GM10847 (cell line): Measurements from ENCODE around the gene SLC41A3.

Experiments
- POLR2A ChIP-seq: IDR thresholded peaks from 2 replicates; pipeline ENCODE4 v1.6.1; 2011; ENCODE audit not compliant: insufficient read length; ENCODE audit errors: extremely low read depth

Gene SLC41A3

DNA sequence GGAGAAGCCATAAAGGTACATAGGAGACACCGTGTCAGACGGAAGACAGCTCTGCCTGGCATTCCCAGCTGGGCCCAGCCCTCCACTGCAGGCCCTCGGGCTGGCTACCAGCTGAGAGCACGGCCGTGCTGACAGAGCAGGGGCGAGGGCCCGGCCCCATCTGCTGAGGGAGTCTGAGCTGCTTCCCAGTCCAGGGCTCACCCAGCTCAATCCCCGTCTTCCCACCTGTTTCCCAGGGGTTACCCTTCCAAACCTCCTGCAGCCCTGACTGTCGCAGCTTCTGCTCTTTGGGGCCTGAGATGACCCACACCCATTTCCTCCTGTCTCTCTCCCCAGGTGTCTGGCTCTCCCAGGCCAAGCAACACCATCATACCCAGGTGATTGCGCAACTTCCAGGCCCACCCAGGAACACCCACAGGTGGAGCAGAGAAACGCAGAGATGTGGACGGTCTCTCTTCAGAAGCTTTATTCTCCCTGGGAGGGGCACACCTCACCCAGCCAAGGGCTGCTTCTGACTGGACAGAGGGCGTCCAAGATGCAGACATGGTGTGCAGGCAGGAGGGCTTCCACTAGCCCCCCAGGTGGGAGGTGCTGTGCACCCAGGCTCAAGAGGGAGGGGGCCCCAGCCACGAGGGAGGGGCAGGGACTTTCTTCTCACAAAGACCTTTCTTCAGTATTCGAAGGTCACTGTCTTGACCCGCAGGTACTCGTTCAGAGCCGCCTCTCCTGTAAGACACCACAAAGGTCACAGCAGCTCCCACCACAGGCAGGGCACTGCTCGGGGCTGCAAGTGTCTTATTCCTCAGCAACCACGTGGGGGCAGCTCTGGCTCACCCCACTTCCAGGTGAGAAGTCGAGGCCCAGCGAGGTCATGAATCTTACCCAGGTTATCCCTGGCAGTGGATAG, 19.4 kb upstream of the SLC41A3 start:
- TF ChIP-seq POLR2A = no peak

GRCh38 chr3:126102530-126102951, 18.6 kb upstream of the SLC41A3 start:
- no peak for TF ChIP-seq POLR2A

GRCh38 chr3:126102011-126102410, 18.1 kb upstream of the SLC41A3 start:
- TF ChIP-seq POLR2A = no peak

- no peak for TF ChIP-seq POLR2A
Observed at GRCh38 chr3:126101521-126101982, 17.6 kb upstream of the SLC41A3 start.

DNA sequence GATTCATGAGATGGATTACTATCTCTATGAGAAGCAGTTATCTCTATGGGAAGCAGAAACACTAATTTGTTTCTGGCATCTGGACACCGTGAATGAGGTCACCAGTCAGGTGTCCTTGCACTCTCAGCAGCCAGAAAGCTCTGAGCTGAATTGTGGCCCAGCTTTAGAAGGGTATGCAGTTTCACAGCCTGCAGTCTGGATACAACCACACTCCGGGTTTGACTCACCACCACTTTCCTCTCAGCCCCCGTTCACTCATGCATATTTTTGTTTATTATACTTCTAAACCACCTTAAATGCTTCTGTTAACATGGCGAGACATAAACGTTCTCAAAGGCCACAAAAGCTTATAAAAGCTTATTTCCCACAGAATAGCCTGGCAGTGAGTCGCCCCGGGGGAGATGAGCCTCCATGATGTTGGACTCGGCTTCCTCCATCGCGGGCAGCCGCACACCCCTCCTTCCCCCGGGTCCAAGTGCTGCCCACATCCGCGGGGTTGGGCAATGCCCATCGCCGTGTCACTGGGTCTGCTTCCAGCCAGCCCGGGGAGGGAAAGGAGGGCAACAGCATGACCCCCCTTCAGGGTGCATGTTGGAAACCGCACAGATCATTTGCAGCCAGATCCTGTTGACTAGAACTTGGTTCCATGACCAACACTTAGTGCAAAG, 16.8 kb upstream of the SLC41A3 start:
- TF ChIP-seq POLR2A = no peak

- TF ChIP-seq POLR2A = no peak
Observed at GRCh38 chr3:126100269-126100633, 16.3 kb upstream of the SLC41A3 start.

DNA sequence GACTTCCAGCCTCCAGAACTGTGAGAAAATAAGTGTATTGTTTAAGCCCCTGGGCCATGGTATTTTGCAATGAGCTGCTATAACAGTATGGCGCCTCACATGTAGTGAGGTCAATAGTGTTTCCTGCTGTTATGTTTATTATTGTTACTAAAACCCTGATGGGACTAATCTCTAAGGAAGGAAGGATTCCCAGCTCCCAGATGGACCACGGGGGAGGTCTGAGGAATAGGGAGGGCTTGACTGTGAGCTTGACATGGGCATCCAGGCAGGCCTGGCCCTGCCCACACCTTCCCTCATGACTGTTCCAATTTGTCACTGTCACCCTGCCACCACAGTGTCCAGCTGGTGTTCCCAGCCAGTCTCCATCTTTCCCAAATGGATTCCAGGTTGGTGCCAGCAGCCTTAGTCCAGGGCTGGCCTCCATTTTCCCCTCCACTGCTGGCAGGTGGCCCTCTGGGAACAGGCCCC, 14.5 kb upstream of the SLC41A3 start:
- no peak for TF ChIP-seq POLR2A

DNA sequence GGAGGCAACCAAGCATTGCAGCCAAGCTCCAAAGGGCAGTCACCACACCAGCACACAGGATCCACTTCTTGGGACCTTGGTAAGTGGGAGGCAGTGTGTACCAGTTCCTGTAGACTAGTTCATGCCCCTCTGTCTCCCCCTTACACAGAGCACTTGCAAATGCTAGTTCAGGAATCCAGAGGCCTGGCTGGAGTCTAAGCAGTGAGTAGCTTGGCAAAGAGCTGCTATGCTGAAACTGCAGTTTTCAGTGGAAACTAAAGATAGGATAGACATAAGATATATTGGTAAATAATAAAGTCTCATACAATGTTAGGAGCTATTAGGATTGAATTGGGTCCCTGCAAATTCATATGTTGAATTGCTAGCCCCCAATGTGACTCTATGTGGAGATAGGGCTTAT, 13.9 kb upstream of the SLC41A3 start:
- TF ChIP-seq POLR2A = no peak

- no peak for TF ChIP-seq POLR2A
Observed at GRCh38 chr3:126087552-126088175, 3.7 kb upstream of the SLC41A3 start.

GRCh38 chr3:126085841-126086240, 1.9 kb upstream of the SLC41A3 start:
- TF ChIP-seq POLR2A = no peak

DNA sequence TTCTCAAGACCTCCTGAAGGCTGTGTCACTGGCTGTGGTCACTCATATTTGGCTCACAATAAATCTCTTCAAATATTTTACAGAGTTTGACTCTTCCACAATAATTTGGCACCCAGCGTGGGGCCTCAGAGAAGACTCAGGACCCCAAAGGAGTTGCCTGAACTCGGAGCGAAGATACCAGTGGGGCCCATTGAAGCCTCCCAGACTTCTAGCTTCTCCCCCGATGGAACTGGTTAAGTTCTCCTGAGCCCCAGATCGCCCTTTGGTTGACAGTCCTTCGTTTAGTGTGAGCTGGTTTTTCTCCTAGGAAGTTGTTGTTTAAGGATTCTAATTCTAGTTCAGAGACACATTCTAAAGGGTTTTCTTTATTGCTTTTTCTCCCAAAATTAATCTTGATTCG, 1.4 kb upstream of the SLC41A3 start:
- no peak for TF ChIP-seq POLR2A

- no peak for TF ChIP-seq POLR2A
Observed at GRCh38 chr3:126084768-126085180, 850 bp upstream of the SLC41A3 start.

DNA sequence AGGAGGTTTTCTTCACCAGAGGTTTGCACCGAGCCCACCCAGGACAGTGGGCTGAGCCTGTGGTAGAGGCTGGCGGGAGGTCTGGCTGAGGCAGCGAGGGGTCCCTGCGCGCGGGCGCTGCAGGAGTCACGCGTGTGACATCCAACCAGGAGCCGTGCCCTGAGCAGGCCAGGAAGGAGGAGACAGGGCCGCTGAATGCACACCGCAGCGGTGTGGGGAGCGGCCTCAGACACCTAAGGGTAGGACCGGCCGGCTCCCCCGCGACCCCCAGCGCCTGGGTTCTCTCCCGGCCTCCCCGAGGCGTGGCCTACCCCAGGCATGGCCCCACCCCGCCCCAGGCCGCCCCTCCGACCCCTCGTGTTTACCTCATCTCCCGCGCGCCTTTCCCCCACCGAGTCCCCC, 412 bp downstream of the SLC41A3 start:
- no peak for TF ChIP-seq POLR2A

- TF ChIP-seq POLR2A = no peak
Observed at GRCh38 chr3:126083138-126083445, 832 bp downstream of the SLC41A3 start.

DNA sequence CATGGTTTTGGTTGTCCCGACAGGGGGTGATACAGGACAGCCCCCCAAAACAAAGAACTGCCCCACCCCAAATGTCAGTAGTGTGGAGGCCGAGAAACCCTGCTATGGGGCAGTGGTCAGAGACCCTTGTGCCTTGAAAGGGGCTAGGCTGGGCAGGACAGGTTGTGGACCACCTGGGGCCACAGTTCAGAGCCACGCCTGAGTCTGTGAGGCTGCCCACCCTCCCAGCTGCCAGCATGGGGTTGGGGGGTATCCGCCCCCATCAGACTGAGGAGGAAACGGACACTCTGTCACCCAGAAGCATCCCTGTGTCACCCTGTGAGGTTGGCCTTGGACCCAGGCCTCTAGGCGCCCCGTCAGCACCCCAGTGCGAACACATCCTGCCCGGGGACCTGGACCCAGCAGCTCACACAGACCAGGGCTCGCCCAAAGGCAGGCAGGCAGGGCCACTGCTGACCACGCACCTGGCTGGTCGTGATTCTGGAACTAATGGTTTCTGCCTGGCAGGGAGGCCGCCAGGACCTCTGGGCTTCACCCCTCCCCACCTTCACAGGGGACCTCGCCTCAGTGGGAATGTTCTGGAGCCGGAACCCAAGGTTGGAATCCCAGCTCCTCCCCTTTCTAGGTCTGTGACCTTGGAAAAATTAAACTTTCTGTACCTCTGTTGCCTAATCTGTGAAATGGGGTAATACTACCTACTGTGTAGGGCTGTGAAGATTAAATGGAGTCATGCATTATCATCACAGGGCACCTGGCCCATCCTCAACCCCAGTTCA, 1.4 kb downstream of the SLC41A3 start:
- TF ChIP-seq POLR2A = no peak
